PC-9 (cell line): ENCODE results near the gene CDH3. TPM values are rescaled to one million over a fixed set of nuclear protein-coding genes. Genes with fewer than 3 reads are reported as not detected.

Experiments
- BruUV-seq: library from RNA; stranded (reverse); fragments of 400-500 nt; replicated peaks from 2 replicates; lab custom pipeline; 2021; lab: Mats Ljungman, UMichigan
- CTCF ChIA-PET: fragments of 300-600 bp; sonication (Branson Sonifier 250); formaldehyde crosslinking; loops from one replicate; lab custom pipeline; 2022; ENCODE audit warnings: antibody characterized with exemption; lab: Charles Lee
- POLR2A ChIA-PET: fragments of 300-600 bp; sonication (Branson Sonifier 250); formaldehyde crosslinking; loops from one replicate; lab custom pipeline; 2022; ENCODE audit warnings: antibody characterized with exemption; ENCODE audit not compliant: unreplicated experiment; lab: Charles Lee
- DNase-seq, 2 experiments: peaks; one replicate each; pipeline versions ENCODE4 v3.0.0 to v3.0.0-alpha.2; 2015 to 2022; ENCODE audit warnings: mixed read lengths in 1 of 2
- H2AFZ ChIP-seq: fragments of 200-600 bp; sonication (generic); 2 replicates; pipeline ENCODE4 v1.8.1; 2017; ENCODE audit warnings: antibody characterized with exemption
- H3F3A ChIP-seq: fragments of 200-600 bp; sonication (generic); 2 replicates; pipeline ENCODE4 v1.8.1; 2017; ENCODE audit warnings: antibody characterized with exemption, mild to moderate bottlenecking, low read depth; ENCODE audit not compliant: insufficient read depth
- H3K27ac ChIP-seq: fragments of 200-600 bp; sonication (generic); 2 replicates; pipeline ENCODE4 v1.6.1; 2016; ENCODE audit warnings: mixed run types
- H3K27me3 ChIP-seq: fragments of 200-600 bp; sonication (generic); 2 replicates; pipeline ENCODE4 v1.6.1; 2016; ENCODE audit warnings: low read depth, mixed run types; ENCODE audit not compliant: insufficient read depth
- H3K36me3 ChIP-seq: fragments of 200-600 bp; sonication (generic); 2 replicates; pipeline ENCODE4 v1.6.1; 2016; ENCODE audit warnings: low read depth, mixed run types
- H3K4me1 ChIP-seq: fragments of 200-600 bp; sonication (generic); replicated peaks from 2 replicates; pipeline ENCODE4 v1.6.1; 2016; ENCODE audit warnings: mixed run types; ENCODE audit not compliant: insufficient read depth
- H3K4me2 ChIP-seq: fragments of 200-600 bp; sonication (generic); 2 replicates; pipeline ENCODE4 v1.6.1; 2017; ENCODE audit warnings: mixed run types
- H3K4me3 ChIP-seq: fragments of 200-600 bp; sonication (generic); 2 replicates; pipeline ENCODE4 v1.6.1; 2016; ENCODE audit warnings: mixed run types
- H3K79me2 ChIP-seq: fragments of 200-600 bp; sonication (generic); 2 replicates; pipeline ENCODE4 v1.6.1; 2017; ENCODE audit warnings: low read depth, mixed run types
- H3K9me2 ChIP-seq: fragments of 200-600 bp; sonication (generic); 2 replicates; pipeline ENCODE4 v1.8.1; 2017; ENCODE audit warnings: mild to moderate bottlenecking; ENCODE audit not compliant: insufficient read depth
- H3K9me3 ChIP-seq: fragments of 200-600 bp; sonication (generic); 2 replicates; pipeline ENCODE4 v1.8.1; 2016; ENCODE audit warnings: low read depth; ENCODE audit not compliant: insufficient read depth
- H4K20me1 ChIP-seq: fragments of 200-600 bp; sonication (generic); 2 replicates; pipeline ENCODE4 v1.8.1; 2017; ENCODE audit not compliant: insufficient read depth
- EZH2 ChIP-seq: fragments of 200-600 bp; sonication (generic); IDR thresholded peaks from 2 replicates; pipeline ENCODE4 v1.8.0; 2017; ENCODE audit warnings: antibody characterized with exemption, low read depth
- intact Hi-C: fragments of 100-400 bp; cut with micrococcal nuclease; formaldehyde crosslinking; loops from one replicate; pipeline ENCODE4 v1.10.0; 2022; ENCODE audit not compliant: unreplicated experiment
- total RNA-seq: library from RNA; stranded (reverse); gene quantifications from 2 replicates; pipeline ENCODE4 v1.2.3, GENCODE V29; 2021
- TF ChIP-seq, protein P1 (sequence below): fragments of 200-600 bp; sonication (generic); conservative IDR thresholded peaks from 2 replicates; pipeline ENCODE4 v1.6.1; 2017; ENCODE audit warnings: mixed run types, antibody characterized with exemption, mild to moderate bottlenecking, moderate library complexity

The CDH3 gene
- total RNA-seq, 1 experiment from 2014 or later: 70.3 TPM

DNA sequence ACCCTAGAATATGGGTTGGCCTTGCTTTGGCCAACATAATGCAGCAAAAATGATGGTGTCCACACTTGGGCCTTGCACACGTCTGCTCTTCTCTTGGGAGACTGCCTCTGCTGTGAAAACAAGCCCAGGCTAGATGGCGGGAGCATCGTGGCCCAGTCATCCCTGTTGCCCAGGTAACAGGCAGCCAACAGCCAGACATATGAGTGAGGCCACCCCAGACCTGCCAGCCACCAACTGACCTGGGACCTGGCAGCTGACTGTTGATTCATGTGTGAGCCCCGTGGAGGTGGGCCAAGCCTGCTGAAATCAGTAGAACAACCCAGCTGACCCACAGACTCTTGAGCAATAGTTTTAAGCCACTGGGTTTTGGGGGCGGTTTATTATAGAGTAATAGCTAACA, 39.4 kb upstream of the CDH3 start:
- H3K4me2 ChIP-seq: no peak overlapping the region
- H3K36me3 ChIP-seq: no peaks in the 10 kb centered on the region
- H3K9me3 ChIP-seq: no peaks in the 10 kb centered on the region
- no TSS peak for BruUV-seq
- H3K4me1 ChIP-seq: no peaks in the 10 kb centered on the region
- no peak for DNase-seq
- ChIA-PET POLR2A (no interaction called here), CTCF (no interaction called here)
- no peaks in the 10 kb centered on the region for H3K79me2 ChIP-seq
- no peaks in the 10 kb centered on the region for H3F3A ChIP-seq
- no peak overlapping the region for H3K27ac ChIP-seq
- H3K9me2 ChIP-seq: no peaks in the 10 kb centered on the region
- H3K27me3 ChIP-seq: no peaks in the 10 kb centered on the region
- H2AFZ ChIP-seq: no peak overlapping the region
- TF ChIP-seq EZH2: no peak
- TF ChIP-seq, protein P1, sequence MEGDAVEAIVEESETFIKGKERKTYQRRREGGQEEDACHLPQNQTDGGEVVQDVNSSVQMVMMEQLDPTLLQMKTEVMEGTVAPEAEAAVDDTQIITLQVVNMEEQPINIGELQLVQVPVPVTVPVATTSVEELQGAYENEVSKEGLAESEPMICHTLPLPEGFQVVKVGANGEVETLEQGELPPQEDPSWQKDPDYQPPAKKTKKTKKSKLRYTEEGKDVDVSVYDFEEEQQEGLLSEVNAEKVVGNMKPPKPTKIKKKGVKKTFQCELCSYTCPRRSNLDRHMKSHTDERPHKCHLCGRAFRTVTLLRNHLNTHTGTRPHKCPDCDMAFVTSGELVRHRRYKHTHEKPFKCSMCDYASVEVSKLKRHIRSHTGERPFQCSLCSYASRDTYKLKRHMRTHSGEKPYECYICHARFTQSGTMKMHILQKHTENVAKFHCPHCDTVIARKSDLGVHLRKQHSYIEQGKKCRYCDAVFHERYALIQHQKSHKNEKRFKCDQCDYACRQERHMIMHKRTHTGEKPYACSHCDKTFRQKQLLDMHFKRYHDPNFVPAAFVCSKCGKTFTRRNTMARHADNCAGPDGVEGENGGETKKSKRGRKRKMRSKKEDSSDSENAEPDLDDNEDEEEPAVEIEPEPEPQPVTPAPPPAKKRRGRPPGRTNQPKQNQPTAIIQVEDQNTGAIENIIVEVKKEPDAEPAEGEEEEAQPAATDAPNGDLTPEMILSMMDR: no peak
- H3K4me3 ChIP-seq: no peak overlapping the region
- H4K20me1 ChIP-seq: no peaks in the 10 kb centered on the region
- intact Hi-C loops: no loop called here

DNA sequence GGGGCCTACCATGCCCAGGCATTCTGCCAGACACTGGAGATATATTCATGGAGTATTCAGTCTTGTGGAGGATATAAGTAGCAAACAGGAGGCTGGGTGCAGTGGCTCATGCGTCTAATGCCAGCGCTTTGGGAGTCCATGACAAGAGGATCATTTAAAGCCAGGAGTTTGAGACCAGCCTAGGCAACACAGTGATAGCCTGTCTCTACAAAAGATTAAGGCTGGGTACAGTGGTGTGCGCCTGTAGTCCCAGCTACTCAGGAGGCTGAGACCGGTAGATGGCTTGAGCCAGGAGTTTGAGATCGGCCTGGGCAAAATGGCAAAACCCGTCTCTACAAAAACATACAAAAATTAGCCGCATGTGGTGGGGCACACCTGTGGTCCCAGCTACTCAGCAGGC, 37.7 kb upstream of the CDH3 start:
- H3F3A ChIP-seq: no peaks in the 10 kb centered on the region
- no peaks in the 10 kb centered on the region for H3K9me3 ChIP-seq
- H3K9me2 ChIP-seq: no peaks in the 10 kb centered on the region
- no peak overlapping the region for H2AFZ ChIP-seq
- no peak overlapping the region for H3K4me2 ChIP-seq
- H3K27ac ChIP-seq: no peak overlapping the region
- no peak for DNase-seq
- H3K4me1 ChIP-seq: no peaks in the 10 kb centered on the region
- H4K20me1 ChIP-seq: no peaks in the 10 kb centered on the region
- H3K36me3 ChIP-seq: no peaks in the 10 kb centered on the region
- TF ChIP-seq, protein P1: no peak
- TF ChIP-seq EZH2: no peak
- ChIA-PET POLR2A (no interaction called here), CTCF (no interaction called here)
- H3K79me2 ChIP-seq: no peaks in the 10 kb centered on the region
- H3K27me3 ChIP-seq: no peaks in the 10 kb centered on the region
- intact Hi-C loops: no loop called here
- BruUV-seq: no TSS peak
- H3K4me3 ChIP-seq: no peak overlapping the region

DNA sequence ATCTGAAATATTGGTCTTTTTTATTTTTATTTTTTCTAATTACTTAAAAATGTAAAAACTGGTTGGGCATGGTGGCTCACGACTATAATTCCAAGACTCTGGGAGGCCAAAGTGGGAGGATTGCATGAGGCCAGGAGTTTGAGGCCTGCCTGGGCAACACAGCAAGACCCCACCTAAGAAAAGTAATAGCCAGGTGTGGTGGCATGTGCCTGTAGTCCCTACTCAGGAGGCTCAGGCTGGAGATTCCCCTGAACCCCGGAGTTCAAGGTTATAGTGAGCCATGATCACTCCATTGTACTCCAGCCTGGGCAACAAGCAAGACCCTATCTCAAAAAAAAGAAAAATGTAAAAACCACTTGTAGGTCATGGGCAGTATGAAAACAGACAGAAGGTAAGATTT, 36.8 kb upstream of the CDH3 start:
- H3K27ac ChIP-seq: no peak overlapping the region
- no peak overlapping the region for H2AFZ ChIP-seq
- intact Hi-C loops: no loop called here
- ChIA-PET POLR2A (no interaction called here), CTCF (no interaction called here)
- H3F3A ChIP-seq: no peaks in the 10 kb centered on the region
- no peaks in the 10 kb centered on the region for H3K27me3 ChIP-seq
- no peaks in the 10 kb centered on the region for H3K9me2 ChIP-seq
- no peak overlapping the region for H3K4me2 ChIP-seq
- H3K4me3 ChIP-seq: no peak overlapping the region
- no TSS peak for BruUV-seq
- H3K36me3 ChIP-seq: no peaks in the 10 kb centered on the region
- TF ChIP-seq EZH2: no peak
- TF ChIP-seq, protein P1: no peak
- H4K20me1 ChIP-seq: no peaks in the 10 kb centered on the region
- no peaks in the 10 kb centered on the region for H3K9me3 ChIP-seq
- no peaks in the 10 kb centered on the region for H3K79me2 ChIP-seq
- no peak for DNase-seq
- H3K4me1 ChIP-seq: no peaks in the 10 kb centered on the region
